ENCODE data around the gene GLI1.

- TF ChIP-seq OSR1 (CRISPR knock-in tag; IDR thresholded peaks at IDR 0.05): no peak
- no peak for TF ChIP-seq TSHZ2 (CRISPR knock-in tag; IDR thresholded peaks at IDR 0.05)
- TF ChIP-seq GLIS3 (CRISPR knock-in tag; IDR thresholded peaks at IDR 0.05): no peak
- TF ChIP-seq ZFP30 (CRISPR knock-in tag; IDR thresholded peaks at IDR 0.05): no peak
- TF ChIP-seq ARNTL (CRISPR knock-in tag; IDR thresholded peaks at IDR 0.05; ENCODE audit: borderline replicate concordance, low read depth): no peak
- no peak for TF ChIP-seq CREB5 (CRISPR knock-in tag; IDR thresholded peaks at IDR 0.05; ENCODE audit: low read depth)
- TF ChIP-seq ZNF565 (CRISPR knock-in tag; conservative IDR thresholded peaks at IDR 0.05; ENCODE audit: low read depth): no peak
- no peak for TF ChIP-seq TCF4 (CRISPR knock-in tag; IDR thresholded peaks at IDR 0.05; ENCODE audit: borderline replicate concordance)
- TF ChIP-seq PATZ1 (CRISPR knock-in tag; IDR thresholded peaks at IDR 0.05; ENCODE audit: borderline replicate concordance): no peak
- no peak for TF ChIP-seq ZC3H10 (CRISPR knock-in tag; IDR thresholded peaks at IDR 0.05)
- no peak for TF ChIP-seq ZFP3 (CRISPR knock-in tag; IDR thresholded peaks at IDR 0.05)
- no peak for TF ChIP-seq BACH2 (CRISPR knock-in tag; IDR thresholded peaks at IDR 0.05; ENCODE audit: borderline replicate concordance)
- 0 out of 2 replicates have a peak, but pooled peaks have one; percentile 17 for TF ChIP-seq CSRNP3 (CRISPR knock-in tag; IDR thresholded peaks at IDR 0.05)
Measured at GRCh38 chr12:57515934-57516541, 56.5 kb downstream of the GLI1 start.

Data from SK-N-SH treated with all-trans-retinoic acid at 6 μM for 48 hours (cell line).